MM.1S (cell line): Measurements from ENCODE around the gene LMO7.

Experiments
- DNase-seq: peaks from one replicate; pipeline ENCODE4 v3.0.0-alpha.2; 2015
- H2AFZ ChIP-seq: fragments of 300-600 bp; sonication (generic); 2 replicates; pipeline ENCODE4 v1.6.0; 2016; ENCODE audit warnings: antibody characterized with exemption, low read length
- H3F3A ChIP-seq: fragments of 300-600 bp; sonication (generic); 2 replicates; pipeline ENCODE4 v1.6.1; 2016; ENCODE audit warnings: mild to moderate bottlenecking, antibody characterized with exemption, low read length, moderate library complexity, mixed read lengths; ENCODE audit not compliant: insufficient read depth
- H3K27ac ChIP-seq: fragments of 300-600 bp; sonication (generic); 2 replicates; pipeline ENCODE4 v1.5.1; 2016; ENCODE audit warnings: mild to moderate bottlenecking, low read length
- H3K27me3 ChIP-seq: fragments of 300-600 bp; sonication (generic); replicated peaks from 2 replicates; pipeline ENCODE4 v1.6.0; 2016; ENCODE audit warnings: low read length; ENCODE audit not compliant: insufficient read depth
- H3K36me3 ChIP-seq: fragments of 300-600 bp; sonication (generic); replicated peaks from 2 replicates; pipeline ENCODE4 v1.6.1; 2016; ENCODE audit warnings: mild to moderate bottlenecking, low read length, mixed read lengths; ENCODE audit not compliant: insufficient read depth
- H3K4me1 ChIP-seq: fragments of 300-600 bp; sonication (generic); 2 replicates; pipeline ENCODE4 v1.6.1; 2016; ENCODE audit warnings: low read length, mixed read lengths
- H3K4me2 ChIP-seq: fragments of 300-600 bp; sonication (generic); 2 replicates; pipeline ENCODE4 v1.6.0; 2016; ENCODE audit warnings: low read depth, low read length
- H3K4me3 ChIP-seq: fragments of 300-600 bp; sonication (generic); 2 replicates; pipeline ENCODE4 v1.5.1; 2016; ENCODE audit warnings: low read length, mixed read lengths
- H3K79me2 ChIP-seq: fragments of 300-600 bp; sonication (generic); 2 replicates; pipeline ENCODE4 v1.6.1; 2016; ENCODE audit warnings: mixed run types, low read length, mixed read lengths
- H3K9ac ChIP-seq: fragments of 300-600 bp; sonication (generic); 2 replicates; pipeline ENCODE4 v1.6.1; 2016; ENCODE audit warnings: low read length, mixed read lengths
- H3K9me2 ChIP-seq: fragments of 300-600 bp; sonication (generic); replicated peaks from 2 replicates; pipeline ENCODE4 v1.6.1; 2016; ENCODE audit warnings: mild to moderate bottlenecking, low read length, mixed read lengths; ENCODE audit not compliant: insufficient read depth
- H3K9me3 ChIP-seq: fragments of 300-600 bp; sonication (generic); replicated peaks from 2 replicates; pipeline ENCODE4 v1.6.1; 2016; ENCODE audit warnings: mild to moderate bottlenecking, low read length, mixed read lengths; ENCODE audit not compliant: insufficient read depth
- H4K20me1 ChIP-seq: fragments of 300-600 bp; sonication (generic); 2 replicates; pipeline ENCODE4 v1.6.1; 2016; ENCODE audit warnings: mild to moderate bottlenecking, low read length, moderate library complexity, mixed read lengths; ENCODE audit not compliant: insufficient read depth
- CTCF ChIP-seq: fragments of 300-600 bp; sonication (generic); IDR thresholded peaks from 2 replicates; pipeline ENCODE4 v1.5.1; 2016; ENCODE audit warnings: antibody characterized with exemption, low read length, mixed read lengths
- EZH2 ChIP-seq: fragments of 300-600 bp; sonication (generic); optimal IDR thresholded peaks from 2 replicates; pipeline ENCODE3; 2017; ENCODE audit warnings: low read depth, mild to moderate bottlenecking, antibody characterized with exemption, low read length, mixed read lengths
- EZH2phosphoT487 ChIP-seq: fragments of 300-600 bp; sonication (generic); IDR thresholded peaks from 2 replicates; pipeline ENCODE4 v1.6.1; 2018; ENCODE audit warnings: antibody characterized with exemption, low read length

The LMO7 gene

DNA sequence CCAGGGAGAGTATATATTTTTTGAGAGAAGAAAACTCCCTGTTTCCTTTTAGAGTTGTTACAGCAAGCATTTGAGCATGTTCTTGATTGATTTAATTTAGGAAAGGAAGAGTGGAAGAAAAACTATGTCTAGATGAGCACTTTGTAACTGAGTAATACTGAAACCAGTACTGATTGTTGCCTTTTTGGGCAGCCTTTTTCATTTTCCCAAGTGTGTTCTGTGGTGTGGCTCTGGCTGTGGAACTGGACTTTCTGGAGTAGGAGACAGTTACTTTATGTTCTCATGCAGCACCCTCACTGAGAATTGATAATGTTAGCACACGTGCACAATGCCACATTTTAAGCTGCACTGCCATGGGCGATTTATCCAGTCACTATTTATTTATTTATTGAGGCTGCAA, 211.5 kb downstream of the LMO7 start:
- TF ChIP-seq CTCF (no peak), EZH2phosphoT487 (no peak), EZH2 (no peak)
- no peaks in the 10 kb centered on the region for H3K36me3 ChIP-seq
- no peaks in the 10 kb centered on the region for H3K4me1 ChIP-seq
- H3K9me2 ChIP-seq, result no peaks in the 10 kb centered on the region
- H4K20me1 ChIP-seq, result no peaks in the 10 kb centered on the region
- no peak overlapping the region for H3K9ac ChIP-seq
- no peak overlapping the region for H3K4me2 ChIP-seq
- no peaks in the 10 kb centered on the region for H3K9me3 ChIP-seq
- H3K27ac ChIP-seq, result no peak overlapping the region
- H3K27me3 ChIP-seq, result no peaks in the 10 kb centered on the region
- H3K79me2 ChIP-seq, result no peaks in the 10 kb centered on the region
- H3F3A ChIP-seq, result no peaks in the 10 kb centered on the region
- no peak for DNase-seq
- no peak overlapping the region for H3K4me3 ChIP-seq
- no peak overlapping the region for H2AFZ ChIP-seq

- Histone ChIP-seq H3K4me2 (no peak overlapping the region), H3K27ac (no peak overlapping the region), H3K4me3 (no peak overlapping the region), H3K9me2 (no peaks in the 10 kb centered on the region), H3F3A (no peaks in the 10 kb centered on the region), H3K27me3 (no peaks in the 10 kb centered on the region), H3K36me3 (no peaks in the 10 kb centered on the region), H3K9ac (no peak overlapping the region), H3K9me3 (no peaks in the 10 kb centered on the region), H4K20me1 (no peaks in the 10 kb centered on the region), H3K4me1 (no peaks in the 10 kb centered on the region), H3K79me2 (no peaks in the 10 kb centered on the region), H2AFZ (no peak overlapping the region)
- DNase-seq, result no peak
- TF ChIP-seq CTCF, result no peak
- no peak for TF ChIP-seq EZH2
- TF ChIP-seq EZH2phosphoT487, result no peak
These were observed 214.8 kb downstream of the LMO7 start for GRCh38 chr13:75850916-75851315.

- no peak for DNase-seq
- no peaks in the 10 kb centered on the region for H3K79me2 ChIP-seq
- H3K27ac ChIP-seq, result no peak overlapping the region
- H3K27me3 ChIP-seq, result no peaks in the 10 kb centered on the region
- no peak overlapping the region for H3K4me2 ChIP-seq
- H3K9me2 ChIP-seq, result no peaks in the 10 kb centered on the region
- no peak overlapping the region for H2AFZ ChIP-seq
- no peaks in the 10 kb centered on the region for H3K4me1 ChIP-seq
- H3K9me3 ChIP-seq, result no peaks in the 10 kb centered on the region
- no peak for TF ChIP-seq CTCF
- TF ChIP-seq EZH2phosphoT487, result no peak
- TF ChIP-seq EZH2, result no peak
- no peak overlapping the region for H3K4me3 ChIP-seq
- H3K9ac ChIP-seq, result no peak overlapping the region
- H3K36me3 ChIP-seq, result no peaks in the 10 kb centered on the region
- H4K20me1 ChIP-seq, result no peaks in the 10 kb centered on the region
- H3F3A ChIP-seq, result no peaks in the 10 kb centered on the region
These were observed 219.1 kb downstream of the LMO7 start for GRCh38 chr13:75855216-75855615.
